Measurements from ENCODE around the gene EXOC5.
"Not testable (repeated sequence)": the region's sequence is repeated elsewhere in the genome, so short reads cannot be mapped to it uniquely, and the experiment has no call there.

EXOC5 gene

GRCh38 chr14:57254884-57255283 is 13.8 kb downstream of the EXOC5 start:
- no peak for DNase-seq (ENCODE audit: low spot score)

GRCh38 chr14:57246933-57247657 is 21.6 kb downstream of the EXOC5 start:
- DNase-seq (ENCODE audit: low spot score): no peak

DNA sequence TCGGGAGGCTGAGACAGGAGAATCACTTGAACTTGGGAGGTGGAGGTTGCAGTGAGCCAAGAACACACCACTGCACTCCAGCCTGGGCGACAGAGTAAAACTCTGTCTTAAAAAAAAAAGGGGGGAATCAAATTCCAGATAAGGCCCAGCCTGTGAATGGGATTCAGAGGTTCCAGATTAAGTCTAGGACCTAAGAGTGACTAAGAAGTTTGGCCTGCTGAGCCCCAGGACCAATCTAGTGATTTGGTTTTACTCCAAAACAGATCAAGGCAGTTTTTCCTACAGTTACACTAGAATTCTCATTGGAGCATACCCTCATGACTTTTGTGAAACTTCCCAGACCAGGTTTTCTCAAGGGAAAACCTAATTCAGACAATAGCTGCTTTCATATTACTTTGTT is 22.8 kb downstream of the EXOC5 start:
- DNase-seq (ENCODE audit: low spot score): no peak

GRCh38 chr14:57244106-57244505 is 24.6 kb downstream of the EXOC5 start:
- no peak for DNase-seq (ENCODE audit: low spot score)

DNA sequence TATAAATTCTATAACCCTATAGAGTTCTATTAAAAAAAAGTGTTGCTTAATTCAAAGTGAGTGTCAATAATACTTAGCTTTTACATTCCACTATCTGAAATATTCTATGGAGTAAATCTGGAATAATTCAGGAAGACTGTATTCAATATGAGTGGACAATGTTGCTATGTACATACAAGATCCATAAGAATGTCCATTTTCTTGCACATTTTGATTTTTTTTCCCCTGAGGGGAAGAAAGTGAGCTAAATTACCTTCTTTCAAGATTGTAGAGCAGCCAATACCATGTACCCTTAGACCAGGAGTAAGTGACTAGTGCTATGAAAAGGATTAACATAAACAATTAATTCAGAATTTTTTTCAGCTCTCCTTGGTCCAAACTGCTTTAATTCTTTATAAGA is 25.4 kb downstream of the EXOC5 start:
- no peak for DNase-seq (ENCODE audit: low spot score)

DNA sequence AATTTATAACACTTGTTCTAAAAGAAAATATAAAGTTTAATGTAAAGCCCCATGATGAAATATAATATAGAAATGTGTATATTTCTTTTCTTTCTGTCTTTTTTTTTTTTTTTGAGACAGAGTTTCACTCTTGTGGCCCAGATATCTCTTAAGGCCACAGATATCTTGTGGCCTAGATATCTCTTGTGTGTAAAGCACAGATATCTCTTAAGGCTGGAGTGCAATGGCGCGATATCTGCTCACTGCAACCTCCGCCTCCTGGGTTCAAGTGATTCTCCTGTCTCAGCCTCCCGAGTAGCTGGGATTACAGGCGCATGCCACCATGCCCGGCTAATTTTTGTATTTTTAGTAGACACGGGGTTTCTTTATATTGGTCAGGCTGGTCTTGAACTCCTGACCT is 28.6 kb downstream of the EXOC5 start:
- not testable (repeated sequence) for DNase-seq (ENCODE audit: low spot score)

DNA sequence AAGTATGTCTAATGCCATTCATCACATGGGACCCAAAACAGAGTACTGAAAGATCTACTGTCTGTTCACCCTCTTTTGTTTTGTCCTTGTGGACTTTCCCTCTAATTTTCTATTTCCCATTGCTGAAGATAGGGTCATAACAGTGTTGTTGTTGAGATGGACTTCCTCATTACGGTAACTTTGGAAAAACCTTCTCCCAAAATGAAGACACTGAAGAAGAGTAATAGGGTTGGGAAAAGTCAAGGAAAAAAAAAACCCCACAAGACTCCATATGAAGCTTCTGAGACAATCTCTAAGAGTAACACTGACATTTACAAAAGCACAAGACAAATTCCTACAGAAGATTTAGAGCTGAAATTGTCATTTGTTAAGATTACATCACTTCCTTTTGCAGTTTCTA is 36.7 kb downstream of the EXOC5 start:
- DNase-seq (ENCODE audit: low spot score): no peak

- DNase-seq (ENCODE audit: low spot score): not testable (repeated sequence)
Observed at GRCh38 chr14:57228320-57228719, 40.4 kb downstream of the EXOC5 start.

DNA sequence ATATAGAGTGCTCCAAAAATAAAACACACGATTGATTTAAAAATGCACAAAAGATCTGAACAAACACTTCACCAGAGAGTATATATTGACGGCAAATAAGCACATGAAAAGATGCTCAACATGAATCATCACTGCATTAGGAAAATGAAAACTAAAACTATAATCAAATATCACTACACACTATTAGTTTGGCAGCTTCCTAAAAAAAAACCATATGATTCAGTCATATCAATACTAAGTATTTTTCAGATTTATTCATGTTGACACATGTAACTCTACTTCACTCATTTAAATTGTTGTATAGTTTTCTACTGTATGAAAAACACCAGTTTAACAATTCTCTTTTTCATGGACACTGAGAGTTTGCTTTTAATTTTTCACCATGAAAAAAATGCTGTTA is 41.6 kb downstream of the EXOC5 start:
- DNase-seq (ENCODE audit: low spot score): no peak

DNA sequence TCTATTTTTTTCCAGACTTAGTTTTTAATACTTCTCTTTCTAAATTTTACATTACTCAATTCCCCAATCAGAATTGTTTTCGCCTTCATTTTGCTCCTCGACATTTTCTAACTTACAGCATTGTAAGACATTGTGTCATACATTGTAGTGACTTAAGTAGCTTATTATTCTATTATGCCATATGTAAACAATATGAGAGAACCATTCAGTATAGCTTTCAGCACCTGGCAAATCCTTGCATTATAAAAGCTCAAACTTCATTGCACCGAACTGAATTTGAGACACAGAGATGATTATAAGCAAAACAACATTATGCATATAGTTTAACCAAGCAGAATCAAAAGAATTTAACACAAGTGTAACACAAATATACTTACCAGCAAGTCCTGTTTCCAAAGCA is 46.8 kb downstream of the EXOC5 start:
- DNase-seq (ENCODE audit: low spot score): no peak

DNA sequence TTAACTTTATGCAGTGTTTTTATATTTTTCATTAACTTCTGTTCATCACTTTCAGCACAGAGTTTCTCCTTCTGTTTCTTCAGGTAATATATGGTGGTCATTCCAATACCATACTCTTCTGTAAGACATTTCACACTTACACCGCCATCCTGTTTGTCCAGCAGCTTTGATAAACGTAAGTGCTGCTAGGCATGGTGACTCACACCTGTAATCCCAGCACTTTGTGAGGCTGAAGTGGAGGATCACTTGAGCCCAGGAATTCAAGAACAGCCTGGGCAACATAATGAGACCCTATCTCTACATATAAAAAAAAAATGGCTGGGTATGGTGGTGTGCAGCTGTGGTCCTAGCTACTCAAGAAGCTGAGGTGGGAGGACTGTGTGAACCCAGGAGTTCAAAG is 55.8 kb downstream of the EXOC5 start:
- no peak for DNase-seq (ENCODE audit: low spot score)

DNA sequence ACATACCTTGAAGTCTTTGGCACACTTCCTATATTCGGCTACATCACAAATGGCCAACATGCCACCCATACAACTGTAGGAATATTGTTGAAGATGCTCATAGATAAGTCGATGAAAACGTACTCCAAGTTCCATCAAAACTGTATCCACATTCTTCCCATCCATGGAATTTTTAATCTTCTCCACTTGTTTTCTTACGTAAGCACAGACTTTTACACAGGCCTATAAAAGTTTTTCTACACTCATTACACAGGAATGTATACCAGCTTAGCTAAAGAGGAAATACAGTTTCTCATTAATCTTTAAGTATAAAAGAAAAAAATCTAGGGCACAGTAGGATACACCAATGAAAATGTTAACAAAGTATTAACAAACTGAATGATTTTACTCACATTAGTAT is 59.1 kb downstream of the EXOC5 start:
- no peak for DNase-seq (ENCODE audit: low spot score)

DNA sequence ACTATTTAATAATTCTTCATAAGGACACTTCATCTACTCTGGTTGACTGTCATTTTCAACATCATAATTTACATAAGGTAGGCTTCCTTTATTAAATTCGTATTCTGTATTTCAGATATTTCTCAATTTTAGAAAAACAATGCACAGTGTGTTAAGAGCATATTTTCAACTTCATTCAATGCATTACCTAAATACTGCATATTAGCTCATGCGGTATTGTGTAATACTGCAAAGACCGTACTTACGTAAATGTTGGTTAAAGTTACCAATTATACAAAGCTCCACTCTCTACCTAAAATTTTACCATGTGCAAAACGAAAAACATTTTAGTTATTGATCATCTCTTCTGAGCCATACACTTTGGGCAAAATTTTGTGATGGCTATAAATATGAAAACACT is 62.8 kb downstream of the EXOC5 start:
- no peak for DNase-seq (ENCODE audit: low spot score)

DNA sequence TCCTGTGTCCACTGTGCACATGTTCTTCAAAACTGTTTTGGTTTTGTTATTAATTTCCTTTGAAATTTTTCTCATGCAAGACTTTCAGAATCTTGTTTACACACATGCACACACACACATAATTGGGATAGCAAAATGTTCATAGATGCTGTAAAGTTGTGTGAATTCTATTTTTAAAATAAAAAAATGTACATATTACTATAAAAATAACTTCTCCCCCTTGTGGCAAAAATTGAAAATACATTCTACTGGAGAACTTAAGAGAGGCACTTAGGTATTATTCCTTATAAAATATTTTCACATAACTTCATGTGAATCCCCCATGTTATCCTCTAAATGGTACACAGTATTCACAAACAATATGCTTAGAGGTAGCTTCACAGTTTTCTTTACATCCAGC is 66.0 kb downstream of the EXOC5 start:
- not testable (repeated sequence) for DNase-seq (ENCODE audit: low spot score)

DNA sequence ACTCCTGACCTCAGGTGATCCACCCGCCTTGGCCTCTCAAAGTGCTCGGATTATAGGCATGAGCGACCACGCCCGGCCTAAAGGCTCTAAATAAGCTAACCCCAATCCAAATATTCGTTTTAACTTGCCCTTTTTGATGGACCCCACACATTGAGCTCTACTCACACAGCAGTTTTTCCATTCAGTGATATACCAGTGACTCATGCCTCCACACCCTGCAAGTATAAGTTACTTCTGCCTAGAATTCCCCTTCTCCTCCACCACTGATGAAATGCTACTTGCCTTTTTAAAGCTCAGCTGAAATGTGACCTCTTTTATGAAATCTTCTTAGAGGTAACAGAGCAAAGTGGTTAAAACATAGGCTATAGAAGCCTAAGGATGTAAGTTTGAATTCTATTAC is 68.8 kb downstream of the EXOC5 start:
- DNase-seq (ENCODE audit: low spot score): no peak

DNA sequence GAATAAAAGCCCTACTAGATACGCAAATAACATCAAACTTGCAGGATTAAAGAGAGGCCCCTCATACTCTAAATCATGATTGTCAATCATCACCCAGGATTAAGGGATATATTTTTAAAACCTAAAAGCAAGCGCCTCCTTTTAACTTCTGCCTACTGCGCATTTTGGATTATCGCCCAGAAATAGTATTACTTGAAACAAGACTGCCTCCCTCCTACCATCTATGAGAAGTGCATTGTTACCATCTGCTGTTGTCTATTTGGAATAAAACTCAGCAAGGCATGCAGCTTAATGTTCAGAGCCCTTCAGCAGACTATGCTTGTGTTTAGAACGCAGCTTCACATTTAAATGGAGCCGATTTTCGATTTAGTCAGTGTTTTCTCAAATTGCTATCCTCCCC is 79.6 kb downstream of the EXOC5 start:
- no peak for DNase-seq (ENCODE audit: low spot score)

DNA sequence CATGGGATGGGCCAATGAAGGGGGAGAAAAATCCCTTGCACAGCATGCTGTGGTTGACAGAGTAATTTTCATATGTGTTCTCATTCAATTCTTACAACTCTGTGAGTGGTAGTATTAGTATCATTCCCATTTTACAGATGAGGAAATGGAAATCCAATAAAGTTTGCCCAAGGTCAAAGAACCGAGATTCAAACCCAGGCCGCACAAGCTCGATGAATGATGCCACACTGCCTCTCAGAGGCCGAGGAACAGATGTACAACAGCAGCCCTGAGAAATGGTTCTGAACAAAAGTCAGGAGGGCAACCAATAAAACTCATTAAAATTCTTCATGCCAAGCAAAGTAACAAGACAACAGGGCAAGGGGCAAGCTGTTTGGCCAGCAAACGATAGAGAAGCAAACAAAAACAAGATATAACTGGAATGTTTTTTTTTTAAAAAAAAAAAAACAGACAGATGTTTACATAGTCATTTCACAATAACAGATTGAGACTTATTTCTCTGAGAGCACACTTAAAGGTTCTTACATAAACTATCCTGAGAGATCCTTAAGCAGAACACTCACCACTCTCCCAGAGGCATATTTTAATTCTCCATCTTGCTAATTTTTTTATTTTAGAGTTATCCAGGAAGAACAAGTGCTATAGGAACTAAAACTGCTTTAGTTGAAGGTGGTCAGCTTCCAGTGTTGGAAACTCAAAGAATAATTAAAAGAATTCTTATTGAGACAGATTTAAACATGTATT is 85.8 kb downstream of the EXOC5 start:
- DNase-seq (ENCODE audit: low spot score): peak; percentile 58

- no peak for DNase-seq (ENCODE audit: low spot score)
Observed at GRCh38 chr14:57179273-57179672, 89.4 kb downstream of the EXOC5 start.

GRCh38 chr14:57174466-57174865 is 94.2 kb downstream of the EXOC5 start:
- DNase-seq (ENCODE audit: low spot score): no peak

GRCh38 chr14:57171903-57172302 is 96.8 kb downstream of the EXOC5 start:
- DNase-seq (ENCODE audit: low spot score): no peak

DNA sequence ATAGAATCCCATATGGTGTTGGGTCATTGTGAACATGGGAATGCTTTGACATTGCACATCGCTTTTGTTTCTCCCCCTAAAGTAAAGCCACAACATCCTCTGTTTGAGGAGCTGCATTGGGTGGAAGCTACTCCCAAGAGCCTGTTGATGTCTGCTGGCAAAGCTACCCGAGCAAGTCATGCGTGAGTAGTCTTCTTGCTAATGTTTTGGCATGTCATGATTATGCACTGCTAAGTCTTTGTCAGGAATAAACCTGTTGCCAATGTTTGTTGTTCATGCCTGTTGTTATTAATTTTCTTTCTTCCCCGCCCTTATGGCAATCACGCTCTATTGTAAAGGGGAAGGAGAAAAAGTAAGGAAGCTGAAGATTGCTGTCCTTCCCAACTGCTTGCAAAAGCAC is 97.3 kb downstream of the EXOC5 start:
- no peak for DNase-seq (ENCODE audit: low spot score)

DNA sequence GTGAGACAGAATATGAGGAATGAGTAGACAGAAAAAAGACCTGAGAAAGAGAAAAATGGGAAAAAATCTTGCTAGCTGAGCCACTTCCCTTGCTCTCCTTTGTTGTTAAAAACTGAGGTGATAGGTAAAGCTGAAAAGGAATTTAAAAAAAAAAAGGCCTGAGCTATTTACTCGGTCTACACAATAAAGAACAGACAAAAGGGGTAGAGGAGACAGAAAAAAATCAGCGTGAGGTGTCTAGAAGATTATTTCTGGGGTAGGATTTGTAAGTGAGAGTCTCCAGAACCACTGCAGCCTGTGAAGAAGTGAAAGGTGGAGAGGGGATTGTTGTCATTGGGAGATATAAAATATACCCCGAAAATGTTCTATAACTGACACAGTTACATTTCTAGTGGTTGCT is 98.8 kb downstream of the EXOC5 start:
- no peak for DNase-seq (ENCODE audit: low spot score)

GRCh38 chr14:57168138-57168679 is 100.5 kb downstream of the EXOC5 start:
- no peak for DNase-seq (ENCODE audit: low spot score)

All from ecto neural progenitor cell (in vitro differentiated cells).